Vagina (tissue), 2 donors: ENCODE measurements around the gene PPP1R14C. TPM values are rescaled to one million over a fixed set of nuclear protein-coding genes. Genes with fewer than 3 reads are reported as not detected.

Experiments used
- DNase-seq, 2 donors: peaks; one replicate each; pipeline ENCODE4 v3.0.0-alpha.2; 2017; ENCODE audit errors: extremely low spot score in 2 of 2
- H3K27ac ChIP-seq: fragments of 200-600 bp; sonication (generic); one replicate; pipeline ENCODE4 v1.5.1; 2019
- H3K27me3 ChIP-seq: fragments of 200-600 bp; sonication (generic); one replicate; pipeline ENCODE4 v1.5.1; 2019
- H3K36me3 ChIP-seq, 2 donors: fragments of 200-600 bp; sonication (generic); one replicate each; pipeline ENCODE4 v1.5.1; 2017 to 2019
- H3K4me1 ChIP-seq: fragments of 200-600 bp; sonication (generic); one replicate; pipeline ENCODE4 v1.5.1; 2019
- H3K4me3 ChIP-seq, 2 donors: fragments of 200-600 bp; sonication (generic); 1 replicate in 1 of 2; 2 replicates in 1 of 2; pipeline ENCODE4 v1.5.1; 2016 to 2019
- H3K9me3 ChIP-seq: fragments of 200-600 bp; sonication (generic); one replicate; pipeline ENCODE4 v1.5.1; 2019
- POLR2A ChIP-seq, 2 donors: fragments of 450-650 bp; IDR thresholded peaks; one replicate each; pipeline ENCODE4 v1.6.1; 2017; ENCODE audit warnings: antibody characterized with exemption in 2 of 2, mild to moderate bottlenecking in 2 of 2, moderate library complexity in 2 of 2
- POLR2AphosphoS5 ChIP-seq, 2 donors: sonication (generic); formaldehyde crosslinking; IDR thresholded peaks; one replicate each; pipeline ENCODE4 v1.9.0; 2017; ENCODE audit warnings: antibody characterized with exemption in 2 of 2, mild to moderate bottlenecking in 2 of 2, low read depth in 1 of 2; ENCODE audit not compliant: insufficient read depth in 1 of 2
- intact Hi-C: fragments of 100-400 bp; cut with DNase I; formaldehyde crosslinking; loops from one replicate; pipeline ENCODE4 v1.15.1; 2023
- total RNA-seq: library from RNA; depleted of rRNA; stranded (reverse); fragments of >200 nt; gene quantifications from one replicate; pipeline ENCODE4 v1.2.3, GENCODE V29; 2016
- TF ChIP-seq, protein P1 (sequence below), 3 experiments: fragments of 450-650 bp in 2 of 3; fragments of 200-600 bp in 1 of 3; sonication (generic) in 1 of 3; IDR thresholded peaks; one replicate each; pipeline ENCODE4 v1.5.1; 2017 to 2019; ENCODE audit warnings: antibody characterized with exemption in 3 of 3, mild to moderate bottlenecking in 2 of 3, moderate library complexity in 2 of 3

Gene PPP1R14C
- total RNA-seq, 1 donor from 2014 or later, result 23.8 TPM

- TF ChIP-seq POLR2A (IDR thresholded peaks at IDR 0.05) (no peak), POLR2AphosphoS5 (IDR thresholded peaks at IDR 0.05; ENCODE audit: insufficient read depth in 1 of 2, low read depth in 1 of 2) (peak in 1 of 2 donors; percentile 15)
- no peak overlapping the region for H3K27ac ChIP-seq
- H3K9me3 ChIP-seq, result no peaks in the 10 kb centered on the region
- peaks cover 19% of the 10 kb centered on the region for H3K4me1 ChIP-seq
- DNase-seq, result no peak
- H3K36me3 ChIP-seq, result no peaks in the 10 kb centered on the region
- no peaks in the 10 kb centered on the region for H3K27me3 ChIP-seq
- intact Hi-C loops, result no loop called here
- no peak overlapping the region for H3K4me3 ChIP-seq
These were observed 126.4 kb downstream of the PPP1R14C start for GRCh38 chr6:150269130-150269856.

- no peaks in the 10 kb centered on the region for H3K36me3 ChIP-seq
- no peaks in the 10 kb centered on the region for H3K9me3 ChIP-seq
- TF ChIP-seq, protein P1, sequence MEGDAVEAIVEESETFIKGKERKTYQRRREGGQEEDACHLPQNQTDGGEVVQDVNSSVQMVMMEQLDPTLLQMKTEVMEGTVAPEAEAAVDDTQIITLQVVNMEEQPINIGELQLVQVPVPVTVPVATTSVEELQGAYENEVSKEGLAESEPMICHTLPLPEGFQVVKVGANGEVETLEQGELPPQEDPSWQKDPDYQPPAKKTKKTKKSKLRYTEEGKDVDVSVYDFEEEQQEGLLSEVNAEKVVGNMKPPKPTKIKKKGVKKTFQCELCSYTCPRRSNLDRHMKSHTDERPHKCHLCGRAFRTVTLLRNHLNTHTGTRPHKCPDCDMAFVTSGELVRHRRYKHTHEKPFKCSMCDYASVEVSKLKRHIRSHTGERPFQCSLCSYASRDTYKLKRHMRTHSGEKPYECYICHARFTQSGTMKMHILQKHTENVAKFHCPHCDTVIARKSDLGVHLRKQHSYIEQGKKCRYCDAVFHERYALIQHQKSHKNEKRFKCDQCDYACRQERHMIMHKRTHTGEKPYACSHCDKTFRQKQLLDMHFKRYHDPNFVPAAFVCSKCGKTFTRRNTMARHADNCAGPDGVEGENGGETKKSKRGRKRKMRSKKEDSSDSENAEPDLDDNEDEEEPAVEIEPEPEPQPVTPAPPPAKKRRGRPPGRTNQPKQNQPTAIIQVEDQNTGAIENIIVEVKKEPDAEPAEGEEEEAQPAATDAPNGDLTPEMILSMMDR (IDR thresholded peaks at IDR 0.05), result no peak
- no peak for TF ChIP-seq POLR2AphosphoS5 (IDR thresholded peaks at IDR 0.05; ENCODE audit: insufficient read depth in 1 of 2, low read depth in 1 of 2)
- TF ChIP-seq POLR2A (IDR thresholded peaks at IDR 0.05), result no peak
- H3K27me3 ChIP-seq, result no peaks in the 10 kb centered on the region
- no peak overlapping the region for H3K4me3 ChIP-seq
- intact Hi-C loops, result no loop called here
- peaks cover 19% of the 10 kb centered on the region for H3K4me1 ChIP-seq
- no peak for DNase-seq
- no peak overlapping the region for H3K27ac ChIP-seq
These were observed 127.0 kb downstream of the PPP1R14C start for GRCh38 chr6:150269857-150270223.

DNA sequence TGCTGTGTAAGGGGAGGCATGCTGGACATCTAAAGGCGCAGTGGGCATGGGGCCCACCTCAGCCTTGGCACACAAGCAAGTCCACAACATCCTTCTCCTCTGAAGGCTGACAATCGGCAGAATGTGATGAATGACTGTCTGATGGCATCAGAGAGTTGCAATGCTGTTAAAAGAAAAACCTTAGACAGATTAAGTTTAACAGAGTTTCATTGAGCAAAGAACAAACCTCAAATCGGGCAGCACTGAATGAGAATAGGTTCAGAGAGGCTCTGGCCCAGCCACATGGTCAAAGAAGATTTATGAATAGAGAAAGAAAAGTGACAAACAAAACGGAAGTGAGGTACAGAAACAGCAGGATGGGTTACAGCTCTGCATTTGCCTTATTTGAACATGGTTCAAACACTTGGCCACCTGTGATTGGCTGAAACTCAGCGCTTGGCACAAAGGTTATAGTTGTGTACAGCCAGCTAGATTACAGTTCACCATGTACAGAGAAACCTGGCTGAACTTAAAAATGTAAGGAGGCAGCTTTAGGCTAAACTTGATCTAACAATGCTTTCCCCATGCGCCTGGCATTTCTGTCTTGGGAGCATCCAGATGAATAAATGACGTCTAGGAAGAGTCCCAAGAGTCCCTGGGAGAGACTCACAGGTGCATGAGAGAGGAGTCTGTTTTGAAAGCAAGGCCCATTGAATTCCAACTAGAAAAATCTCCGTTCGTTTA, 127.6 kb downstream of the PPP1R14C start:
- TF ChIP-seq, protein P1 (IDR thresholded peaks at IDR 0.05), result no peak
- TF ChIP-seq POLR2A (IDR thresholded peaks at IDR 0.05) (no peak), POLR2AphosphoS5 (IDR thresholded peaks at IDR 0.05; ENCODE audit: insufficient read depth in 1 of 2, low read depth in 1 of 2) (no peak)
- H3K9me3 ChIP-seq, result no peaks in the 10 kb centered on the region
- DNase-seq, result no peak
- intact Hi-C loops, result no loop called here
- no peak overlapping the region for H3K4me3 ChIP-seq
- no peaks in the 10 kb centered on the region for H3K36me3 ChIP-seq
- H3K4me1 ChIP-seq, result peaks cover 19% of the 10 kb centered on the region
- no peaks in the 10 kb centered on the region for H3K27me3 ChIP-seq
- no peak overlapping the region for H3K27ac ChIP-seq

DNA sequence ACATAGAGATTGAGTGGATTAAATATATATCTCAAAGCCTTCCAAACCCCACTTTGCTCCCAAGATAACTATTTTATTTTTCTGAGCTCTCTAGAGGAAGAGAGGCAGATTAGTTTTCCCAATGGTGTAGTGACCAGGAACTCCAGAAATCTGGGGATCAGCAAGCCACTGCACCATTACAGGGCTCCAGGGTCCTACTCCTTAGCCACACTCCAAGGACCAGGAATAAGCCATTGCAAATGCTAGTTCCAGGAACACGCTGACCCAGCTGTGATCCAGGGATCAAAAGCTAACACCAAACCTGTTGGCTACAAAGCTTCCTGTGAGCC, 128.3 kb downstream of the PPP1R14C start:
- Histone ChIP-seq H3K4me3 (no peak overlapping the region), H3K27me3 (no peaks in the 10 kb centered on the region), H3K4me1 (peaks cover 19% of the 10 kb centered on the region), H3K9me3 (no peaks in the 10 kb centered on the region), H3K27ac (no peak overlapping the region), H3K36me3 (no peaks in the 10 kb centered on the region)
- no peak for TF ChIP-seq POLR2A (IDR thresholded peaks at IDR 0.05)
- TF ChIP-seq, protein P1 (IDR thresholded peaks at IDR 0.05), result no peak
- TF ChIP-seq POLR2AphosphoS5 (IDR thresholded peaks at IDR 0.05; ENCODE audit: insufficient read depth in 1 of 2, low read depth in 1 of 2), result no peak
- no peak for DNase-seq
- intact Hi-C loops, result no loop called here

- intact Hi-C loops, result no loop called here
- Histone ChIP-seq H3K27me3 (no peaks in the 10 kb centered on the region), H3K36me3 (no peaks in the 10 kb centered on the region), H3K4me3 (no peak overlapping the region), H3K27ac (peak overlapping the region; percentile 48), H3K9me3 (no peaks in the 10 kb centered on the region), H3K4me1 (peaks cover 19% of the 10 kb centered on the region)
- TF ChIP-seq, protein P1 (IDR thresholded peaks at IDR 0.05), result no peak
- no peak for TF ChIP-seq POLR2AphosphoS5 (IDR thresholded peaks at IDR 0.05; ENCODE audit: insufficient read depth in 1 of 2, low read depth in 1 of 2)
- no peak for TF ChIP-seq POLR2A (IDR thresholded peaks at IDR 0.05)
- DNase-seq, result no peak
These were observed 128.8 kb downstream of the PPP1R14C start for GRCh38 chr6:150271501-150272263.
